HuH-7 (cell line): ENCODE results near the gene AURKAIP1.
"Not testable (repeated sequence)": the region's sequence is repeated elsewhere in the genome, so short reads cannot be mapped to it uniquely, and the experiment has no call there.

ENCODE experiments used
- DNase-seq: peaks from one replicate; pipeline ENCODE4 v3.0.0; 2011; ENCODE audit warnings: low spot score

AURKAIP1 gene

DNA sequence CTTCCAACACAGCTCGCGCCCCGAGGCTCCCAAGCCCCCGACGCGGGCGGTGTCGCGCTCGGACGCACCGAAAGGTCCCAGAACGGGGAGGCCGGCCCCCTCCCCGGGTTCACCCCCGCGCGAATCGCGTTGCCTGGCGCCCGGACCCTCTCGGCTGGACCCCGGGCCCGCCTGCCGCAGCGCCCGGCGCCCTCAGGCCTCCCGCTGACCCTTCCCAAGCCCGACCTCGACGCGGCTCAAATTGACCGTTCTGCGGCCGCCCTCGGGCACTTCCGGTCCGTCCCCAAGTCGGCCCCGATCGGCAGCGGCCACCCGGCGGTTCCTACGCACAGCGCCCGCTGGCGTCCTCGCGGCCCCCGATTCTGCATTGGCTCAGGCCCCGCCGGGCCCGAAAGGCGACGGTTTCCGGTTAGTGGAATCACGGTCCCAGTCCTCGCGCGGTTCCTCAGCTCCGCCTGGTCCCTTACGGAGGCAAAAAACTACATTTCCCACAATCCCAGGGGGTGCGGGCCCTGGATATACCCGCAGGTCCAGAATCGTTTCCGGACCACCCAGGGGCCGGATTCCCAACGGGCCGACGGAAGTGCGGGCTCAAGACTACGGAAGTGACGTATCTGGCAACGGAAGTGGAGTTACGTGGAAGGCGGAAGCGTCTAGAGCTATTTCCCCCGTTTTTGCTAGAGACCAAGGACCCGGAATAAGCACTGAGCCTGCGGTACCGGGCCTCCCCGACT, at the start of gene AURKAIP1:
Gene AURKAIP1 (minus strand): TSS at position 279 of the 734 bp plus-strand sequence. CDS start 451 bp downstream, outside the sequence.
- DNase-seq = peak; percentile 98

DNA sequence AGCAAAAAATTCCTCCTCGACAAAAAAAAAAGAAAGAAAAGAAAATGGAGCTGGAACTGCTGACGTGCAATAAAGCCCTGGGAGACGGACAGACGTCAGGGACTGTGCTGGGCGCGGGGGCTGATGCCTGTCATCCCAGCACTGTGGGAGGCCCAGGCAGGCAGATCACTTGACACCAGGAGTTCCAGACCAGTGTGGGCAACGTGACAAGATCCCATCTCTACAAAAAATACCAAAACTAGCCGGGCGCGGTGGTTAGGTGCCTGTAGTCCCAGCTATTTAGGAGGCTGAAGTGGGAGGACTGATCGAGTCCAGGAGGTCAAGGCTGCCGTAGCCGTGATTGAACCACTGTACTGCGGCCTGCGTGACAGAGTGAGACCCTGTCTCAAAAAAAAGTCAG, 49.7 kb upstream of the AURKAIP1 start:
- no peak for DNase-seq

DNA sequence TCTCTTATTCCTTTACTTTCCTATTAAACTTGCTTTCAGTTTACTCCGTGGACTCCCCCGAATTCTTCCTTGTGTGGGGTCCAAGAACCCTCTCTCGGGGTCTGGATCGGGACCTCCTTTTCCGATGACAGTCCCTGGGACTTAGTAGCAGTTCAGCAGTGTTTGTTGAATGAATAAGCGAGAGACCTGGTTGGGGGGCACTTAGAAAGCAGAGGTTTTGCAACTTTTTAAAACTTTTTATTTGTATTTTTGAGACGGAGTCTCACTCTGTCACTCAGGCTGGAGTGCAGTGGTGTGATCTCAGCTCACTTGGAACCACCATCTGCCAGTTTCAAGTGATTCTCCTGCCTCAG, 48.2 kb upstream of the AURKAIP1 start:
- no peak for DNase-seq

DNA sequence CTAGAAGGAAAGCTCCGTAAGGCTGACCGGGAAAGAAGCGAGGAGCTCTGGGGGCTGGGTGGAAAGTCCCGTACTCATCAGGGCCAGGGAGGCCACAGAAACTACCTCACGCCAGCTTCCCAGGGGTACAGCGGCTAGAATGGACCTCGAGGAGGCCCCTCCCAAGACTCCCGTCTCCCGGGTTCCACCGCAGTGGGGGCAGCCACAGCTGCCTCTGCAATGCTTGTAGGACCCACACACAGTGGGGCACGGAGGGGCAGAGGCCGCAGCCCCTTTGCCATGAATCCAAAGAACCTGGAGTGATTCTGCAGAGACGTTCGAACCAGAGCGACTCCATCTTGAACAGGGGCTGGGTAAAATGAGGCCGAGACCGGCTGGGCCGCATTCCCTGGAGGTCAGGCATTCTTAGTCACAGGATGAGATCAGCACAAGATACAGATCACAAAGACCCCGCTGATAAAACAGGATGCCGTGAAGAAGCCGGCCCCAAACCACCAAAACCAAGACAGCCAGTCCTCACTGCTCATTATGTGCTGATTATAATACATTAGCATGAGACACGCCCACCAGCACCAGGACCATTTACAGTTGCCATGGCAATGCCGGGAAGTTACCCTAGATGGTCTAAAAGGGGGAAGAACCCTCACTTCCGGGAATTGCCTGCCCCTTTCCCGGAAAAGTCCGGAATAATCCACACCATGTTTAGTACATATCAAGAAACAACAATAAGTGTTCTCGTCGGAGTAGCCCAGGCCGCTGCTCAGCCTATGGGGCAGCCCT, 47.6 kb upstream of the AURKAIP1 start:
- no peak for DNase-seq

DNA sequence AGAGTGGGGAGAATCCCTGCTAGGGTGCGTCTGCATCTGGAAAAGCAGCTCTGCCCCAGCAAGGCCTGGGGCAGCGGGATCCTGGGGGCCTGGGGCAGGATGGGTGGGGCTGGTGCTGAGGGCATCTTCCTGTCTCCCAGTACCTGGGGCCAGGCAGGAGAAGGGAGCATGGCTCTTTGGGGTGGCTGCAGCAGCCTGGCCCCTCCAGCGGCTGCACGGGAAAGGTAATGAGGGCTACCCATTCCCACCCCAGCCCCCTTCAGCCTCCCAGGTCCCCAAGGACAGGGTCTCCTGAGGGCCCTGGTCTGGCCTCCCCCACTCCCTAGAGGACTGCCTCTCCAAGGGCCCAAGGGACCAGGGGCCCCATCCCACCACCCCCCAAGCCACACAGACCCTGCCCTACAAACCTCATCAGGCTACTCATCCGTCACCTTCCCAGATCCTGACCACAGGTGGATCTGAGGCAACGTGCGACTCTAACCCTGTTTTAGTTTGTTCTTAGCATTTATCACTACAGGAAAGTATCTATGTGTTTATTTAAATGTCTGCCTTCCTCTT, 47.0 kb upstream of the AURKAIP1 start:
- DNase-seq = peak; percentile 12

DNA sequence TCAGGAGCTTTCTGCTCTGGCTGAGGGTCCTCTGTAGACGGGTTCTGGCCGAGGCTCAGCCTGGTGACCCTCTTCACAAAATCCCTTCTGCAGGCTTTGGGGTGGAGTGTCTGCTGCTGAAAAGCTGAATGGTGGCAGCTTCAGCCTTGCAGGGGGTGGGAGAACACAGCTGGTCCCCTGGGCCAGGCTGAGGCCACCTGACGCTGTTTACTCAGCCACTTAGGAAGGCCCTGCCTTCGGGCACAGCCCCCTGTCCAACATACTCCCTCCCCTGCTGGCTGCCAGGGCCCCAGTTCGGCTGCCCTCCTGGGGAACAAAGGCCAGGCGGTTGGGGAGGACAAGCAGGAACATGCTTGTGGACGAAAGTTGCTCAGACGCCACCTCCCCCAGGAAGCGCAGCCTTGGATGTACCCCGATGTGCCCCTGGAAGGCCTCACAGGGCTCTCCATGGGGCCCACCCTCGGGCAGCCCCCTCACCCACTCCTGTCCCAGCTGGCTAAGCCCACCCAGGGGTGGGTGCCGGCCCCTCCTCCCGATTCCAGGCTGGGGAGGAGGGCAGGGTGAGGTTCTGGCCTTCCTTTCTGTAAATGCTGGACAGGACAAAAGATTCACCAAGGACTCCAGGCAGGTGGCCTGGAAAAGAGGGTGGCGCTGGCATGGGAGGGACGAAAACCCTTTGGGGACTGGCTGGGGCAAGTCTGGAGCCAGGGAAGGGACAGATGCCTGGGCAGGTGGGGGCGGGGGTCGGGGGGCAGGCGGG, 46.3 kb upstream of the AURKAIP1 start, which contains the start of gene ANKRD65:
Gene ANKRD65 (minus strand): TSS at position 130 of the 760 bp plus-strand sequence. CDS start 271 bp downstream, outside the sequence.
- DNase-seq = peak; percentile 29

DNA sequence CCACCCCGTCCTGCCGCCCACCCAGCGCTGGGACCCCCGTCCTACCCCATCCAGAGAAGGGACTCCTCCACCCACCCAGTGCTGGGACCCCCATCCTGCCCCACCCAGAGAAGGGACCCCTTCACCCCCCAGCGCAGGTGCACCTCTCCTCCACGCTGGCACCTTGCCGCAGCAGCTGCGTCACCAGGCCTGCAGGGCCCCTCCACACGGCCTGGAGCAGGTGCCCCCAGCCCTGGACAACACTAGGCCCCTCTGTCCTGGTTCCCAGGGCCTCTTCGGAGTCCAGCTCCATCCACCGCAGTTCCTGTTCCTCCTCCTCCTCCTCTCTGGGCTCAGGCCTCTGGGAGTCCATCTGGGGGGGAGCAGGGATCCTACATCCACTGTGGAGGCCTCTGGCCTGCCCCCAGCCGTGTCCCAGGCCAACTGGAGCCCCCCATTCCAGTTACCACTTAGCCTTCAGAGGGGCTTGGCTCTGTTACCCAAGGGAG, 45.7 kb upstream of the AURKAIP1 start:
- DNase-seq = peak; percentile 17

DNA sequence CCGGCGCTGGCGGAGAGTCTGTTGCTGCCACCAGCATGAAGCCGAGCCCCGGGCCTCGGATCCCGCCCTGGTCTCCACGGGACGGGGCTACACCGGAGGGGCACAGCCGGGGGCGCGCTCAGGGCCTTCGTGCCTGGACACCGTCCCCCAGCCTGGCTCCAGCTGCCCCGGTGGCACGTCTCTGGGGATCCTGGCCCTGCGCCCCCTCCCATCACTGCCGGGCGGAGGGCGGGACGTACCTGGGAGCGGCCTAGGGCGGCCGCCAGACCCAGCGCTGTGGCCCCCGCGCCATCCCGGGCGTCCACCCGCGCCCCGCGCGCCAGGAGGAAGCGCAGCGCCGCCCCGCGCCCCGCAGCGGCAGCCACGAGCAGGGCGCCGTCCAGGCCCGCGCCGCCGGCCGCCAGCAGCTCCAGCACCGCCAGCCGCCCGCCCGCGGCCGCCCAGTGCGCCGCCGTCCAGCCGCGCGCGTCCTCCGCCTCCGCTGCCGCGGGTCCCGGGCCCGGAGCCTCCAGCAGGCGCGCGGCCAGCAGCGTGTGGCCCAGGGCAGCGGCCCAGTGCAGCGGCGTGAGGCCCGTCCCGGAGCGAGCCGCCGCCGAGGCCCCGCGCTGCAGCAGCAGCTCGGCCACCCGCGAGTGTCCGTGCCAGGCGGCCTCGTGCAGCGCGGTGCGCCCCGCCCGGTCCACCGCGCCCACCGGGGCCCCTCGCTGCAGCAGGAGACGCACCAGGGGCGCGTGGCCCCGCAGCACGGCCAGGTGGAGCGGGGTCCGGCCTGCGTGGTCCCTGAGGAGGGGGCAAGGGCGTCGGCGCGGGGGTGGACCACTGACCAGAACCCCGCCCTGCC, 45.0 kb upstream of the AURKAIP1 start:
- DNase-seq = peak; percentile 47

DNA sequence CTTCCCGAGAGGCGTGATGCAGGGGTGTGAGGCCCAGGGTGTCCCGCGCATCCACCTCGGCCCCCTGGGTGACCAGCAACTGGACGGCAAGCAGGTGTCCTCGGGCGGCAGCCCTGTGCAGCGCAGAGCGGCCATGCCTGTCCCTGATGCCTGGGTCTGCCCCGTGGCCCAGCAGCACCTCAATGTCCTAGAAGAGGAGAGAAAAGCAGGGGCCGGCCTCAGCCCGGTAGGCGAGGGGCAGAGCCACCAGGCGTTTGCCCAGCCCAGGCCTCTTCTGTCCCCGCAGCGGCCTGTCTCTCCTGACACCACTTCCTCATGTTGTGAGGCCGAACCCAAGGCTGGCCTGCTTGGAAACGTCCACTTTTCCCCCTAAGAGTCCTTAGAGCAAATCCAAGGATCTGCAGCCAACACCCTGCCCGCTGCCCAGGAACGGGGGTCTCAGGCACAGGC, 44.4 kb upstream of the AURKAIP1 start:
- no peak for DNase-seq

DNA sequence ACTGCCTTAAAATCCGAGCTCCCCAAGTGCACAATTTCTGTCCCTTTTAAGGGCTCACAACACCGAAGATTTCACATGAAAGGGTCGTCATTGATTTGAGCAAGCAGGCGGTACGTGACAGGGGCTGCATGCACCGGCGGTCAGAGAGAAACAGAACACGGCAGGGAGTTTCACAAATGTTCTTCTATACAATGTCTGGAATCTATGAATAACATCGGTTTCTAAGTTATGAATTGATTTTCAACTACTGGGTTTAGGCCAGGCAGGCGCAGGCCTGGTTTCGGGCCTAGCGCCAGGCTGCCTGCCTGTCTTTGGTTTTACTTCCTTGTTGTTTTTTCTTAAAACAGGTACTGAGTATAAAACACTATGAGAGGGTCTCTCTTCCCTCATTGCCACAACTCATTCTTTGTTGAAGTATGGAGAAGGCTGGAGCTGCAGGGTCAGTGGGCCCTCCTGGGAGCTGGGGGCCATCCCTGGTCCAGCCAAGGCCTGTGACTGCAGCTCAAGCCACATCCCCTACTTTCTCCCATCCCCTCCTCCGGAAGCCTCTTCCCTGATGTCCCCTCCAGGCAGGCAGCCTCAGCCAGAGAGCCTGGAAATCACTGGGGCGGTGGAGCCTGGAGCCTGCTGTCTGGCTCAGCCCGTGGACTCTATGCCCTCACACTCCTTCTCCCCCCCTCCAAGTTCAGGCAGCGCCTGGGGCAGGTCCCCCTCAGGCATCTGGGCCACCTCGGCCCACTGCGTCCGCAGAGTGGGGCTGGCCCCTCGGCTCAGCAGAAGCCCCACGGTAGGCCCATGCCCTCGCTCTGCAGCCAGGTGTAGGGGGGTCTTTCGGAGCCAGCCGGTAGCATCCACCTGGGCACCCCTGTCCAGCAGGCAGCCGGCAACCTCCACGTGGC, 43.7 kb upstream of the AURKAIP1 start:
- DNase-seq = no peak

DNA sequence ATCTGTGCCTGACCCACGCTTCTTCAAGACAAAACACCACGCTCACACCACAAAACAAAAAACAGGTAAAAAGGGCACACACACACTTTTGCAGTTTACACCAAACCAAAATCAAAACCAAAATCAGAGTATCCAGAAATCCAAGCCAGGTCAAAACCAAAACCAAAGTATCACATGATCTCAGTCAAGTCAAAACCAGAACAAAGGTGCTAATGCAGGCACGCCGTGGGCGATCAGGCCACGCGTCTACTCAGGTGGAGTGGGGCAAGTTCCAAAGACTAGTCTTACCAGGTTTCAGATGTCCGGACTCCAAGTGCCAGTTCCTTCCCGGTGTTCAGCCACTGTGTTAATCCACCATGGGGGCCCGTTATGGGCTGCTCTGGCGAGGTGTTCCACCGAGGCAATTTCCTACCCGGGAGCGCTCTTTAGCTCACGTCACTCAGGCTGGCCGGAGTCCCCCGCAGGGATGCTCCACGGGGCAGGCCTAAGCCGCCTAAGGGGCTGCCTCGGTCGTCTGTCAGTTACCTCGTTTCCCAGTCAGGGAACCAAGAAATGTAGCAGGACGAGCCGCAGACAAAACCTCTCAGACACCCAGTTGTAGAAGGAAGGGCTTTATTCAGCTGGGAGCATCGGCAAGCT, 42.9 kb upstream of the AURKAIP1 start:
- not testable (repeated sequence) for DNase-seq

DNA sequence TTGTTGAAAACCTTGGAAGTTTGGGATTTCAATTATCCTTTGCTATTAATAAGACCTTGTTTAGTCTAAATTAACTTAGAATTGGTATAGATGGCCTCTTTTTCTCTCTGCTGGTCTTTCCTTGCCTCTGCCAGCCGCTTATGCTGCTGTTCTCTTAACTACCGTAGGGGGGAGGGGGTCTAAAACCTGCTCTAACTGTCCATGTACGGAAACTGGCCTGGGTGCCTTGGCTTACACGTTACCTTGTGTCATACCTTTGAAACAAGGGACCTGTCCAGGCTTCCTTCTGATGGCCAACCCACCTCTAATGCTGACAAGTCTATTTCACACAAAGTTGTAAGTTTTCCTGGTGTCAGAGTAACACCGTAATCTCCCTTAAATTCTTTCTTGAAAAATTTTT, 42.4 kb upstream of the AURKAIP1 start:
- DNase-seq = peak; percentile 48

DNA sequence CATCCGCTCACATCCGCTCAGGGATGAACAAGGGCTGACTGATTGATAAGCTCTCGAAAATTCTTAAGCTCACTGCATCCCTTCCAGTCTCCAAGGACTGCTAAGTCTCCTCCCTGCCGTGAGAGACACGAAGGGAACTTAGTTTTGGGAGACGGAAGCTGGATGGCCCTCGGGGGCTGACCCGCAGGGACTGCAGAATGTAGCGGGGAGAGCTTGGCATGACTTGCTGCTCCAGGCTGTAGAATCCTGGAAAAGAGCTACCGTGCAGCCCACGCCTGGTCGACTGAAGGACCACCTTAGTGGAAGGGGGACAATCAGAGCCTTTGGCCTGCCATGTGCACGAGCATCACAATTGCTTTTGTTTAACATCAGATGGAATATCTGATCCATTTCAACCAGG, 40.7 kb upstream of the AURKAIP1 start:
- DNase-seq = no peak

DNA sequence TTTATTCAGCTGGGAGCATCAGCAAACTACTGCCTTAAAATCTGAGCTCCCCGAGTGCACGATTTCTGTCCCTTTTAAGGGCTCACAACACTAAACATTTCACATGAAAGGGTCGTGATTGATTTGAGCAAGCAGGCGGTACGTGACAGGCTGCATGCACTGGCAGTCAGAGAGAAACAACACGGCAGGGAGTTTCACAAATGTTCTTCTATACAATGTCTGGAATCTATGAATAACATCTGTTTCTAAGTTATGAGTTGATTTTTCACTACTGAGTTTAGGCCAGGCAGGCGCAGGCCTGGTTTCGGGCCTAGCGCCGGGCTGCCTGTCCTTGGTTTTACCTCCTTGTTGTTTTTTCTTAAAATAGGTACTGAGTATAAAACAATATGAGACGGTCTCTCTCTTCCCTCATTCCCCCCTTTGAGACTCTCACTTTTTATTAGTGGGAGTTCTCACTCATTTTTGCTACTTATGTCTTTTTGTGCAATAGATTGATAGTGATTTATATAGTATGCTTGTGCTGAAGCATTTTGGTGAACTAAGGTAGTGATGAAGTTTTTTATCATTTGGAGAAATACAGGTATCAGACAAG, 37.4 kb upstream of the AURKAIP1 start:
- not testable (repeated sequence) for DNase-seq

DNA sequence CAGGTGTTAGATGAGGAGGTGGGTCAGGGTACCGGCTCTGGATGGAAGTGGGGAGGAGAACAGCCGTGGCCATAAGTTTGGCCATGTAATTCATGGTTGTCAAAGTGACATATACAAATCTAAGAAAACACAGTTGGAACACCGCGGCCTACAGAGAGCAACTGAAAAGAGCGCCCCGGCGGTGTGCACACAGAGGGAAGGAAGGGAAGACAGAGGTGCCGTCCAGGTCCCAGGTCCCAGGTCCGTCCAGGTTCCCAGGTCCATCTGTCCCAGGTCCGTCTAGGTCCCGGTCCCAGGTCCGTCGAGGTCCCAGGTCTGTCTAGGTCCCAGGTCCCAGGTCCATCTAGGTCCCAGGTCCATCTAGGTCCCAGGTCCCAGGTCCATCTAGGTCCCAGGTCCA, 36.6 kb upstream of the AURKAIP1 start:
- DNase-seq = no peak

DNA sequence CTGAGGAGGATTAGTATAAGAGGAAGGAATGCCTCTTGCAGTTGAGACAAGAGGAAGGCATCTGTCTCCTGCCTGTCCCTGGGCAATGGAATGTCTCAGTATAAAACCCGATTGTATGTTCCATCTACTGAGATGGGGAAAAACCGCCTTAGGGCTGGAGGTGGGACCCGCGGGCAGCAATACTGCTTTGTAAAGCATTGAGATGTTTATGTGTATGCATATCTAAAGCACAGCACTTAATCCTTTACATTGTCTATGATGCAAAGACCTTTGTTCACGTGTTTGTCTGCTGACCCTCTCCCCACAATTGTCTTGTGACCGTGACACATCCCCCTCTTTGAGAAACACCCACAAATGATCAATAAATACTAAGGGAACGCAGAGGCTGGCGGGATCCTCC, 35.2 kb upstream of the AURKAIP1 start:
- not testable (repeated sequence) for DNase-seq

DNA sequence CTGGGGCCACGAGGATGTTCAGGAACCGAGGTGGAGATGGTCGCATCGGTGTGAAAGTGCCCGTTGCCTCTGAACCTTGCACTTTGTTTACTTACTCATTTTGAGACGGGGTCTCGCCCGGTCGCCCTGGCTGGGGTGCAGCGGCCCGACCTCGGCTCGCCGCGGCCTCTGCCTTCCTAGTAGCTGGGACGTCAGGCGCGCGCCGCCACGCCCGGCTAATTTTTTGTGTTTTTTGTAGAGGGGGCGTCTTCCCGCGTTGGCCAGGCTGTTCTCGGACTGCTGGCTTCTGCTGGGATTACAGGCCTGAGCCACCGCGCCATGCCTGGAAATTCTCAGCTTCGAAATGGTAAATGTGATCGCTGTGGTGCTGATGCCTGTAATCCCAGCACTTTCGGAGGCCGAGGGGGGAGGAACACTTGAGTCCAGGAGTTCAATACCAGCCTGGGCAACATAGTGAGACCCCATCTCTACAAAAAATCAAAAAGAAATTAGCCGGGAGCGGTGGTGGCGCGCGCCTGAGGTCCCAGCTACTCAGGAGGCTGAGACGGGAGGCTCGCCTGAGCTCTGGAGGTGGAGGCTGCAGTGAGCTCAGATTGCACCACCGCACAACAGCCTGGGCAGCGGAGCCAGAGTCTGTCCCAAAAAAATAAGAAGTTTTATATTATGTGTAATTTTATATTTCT, 32.8 kb upstream of the AURKAIP1 start:
- no peak for DNase-seq

DNA sequence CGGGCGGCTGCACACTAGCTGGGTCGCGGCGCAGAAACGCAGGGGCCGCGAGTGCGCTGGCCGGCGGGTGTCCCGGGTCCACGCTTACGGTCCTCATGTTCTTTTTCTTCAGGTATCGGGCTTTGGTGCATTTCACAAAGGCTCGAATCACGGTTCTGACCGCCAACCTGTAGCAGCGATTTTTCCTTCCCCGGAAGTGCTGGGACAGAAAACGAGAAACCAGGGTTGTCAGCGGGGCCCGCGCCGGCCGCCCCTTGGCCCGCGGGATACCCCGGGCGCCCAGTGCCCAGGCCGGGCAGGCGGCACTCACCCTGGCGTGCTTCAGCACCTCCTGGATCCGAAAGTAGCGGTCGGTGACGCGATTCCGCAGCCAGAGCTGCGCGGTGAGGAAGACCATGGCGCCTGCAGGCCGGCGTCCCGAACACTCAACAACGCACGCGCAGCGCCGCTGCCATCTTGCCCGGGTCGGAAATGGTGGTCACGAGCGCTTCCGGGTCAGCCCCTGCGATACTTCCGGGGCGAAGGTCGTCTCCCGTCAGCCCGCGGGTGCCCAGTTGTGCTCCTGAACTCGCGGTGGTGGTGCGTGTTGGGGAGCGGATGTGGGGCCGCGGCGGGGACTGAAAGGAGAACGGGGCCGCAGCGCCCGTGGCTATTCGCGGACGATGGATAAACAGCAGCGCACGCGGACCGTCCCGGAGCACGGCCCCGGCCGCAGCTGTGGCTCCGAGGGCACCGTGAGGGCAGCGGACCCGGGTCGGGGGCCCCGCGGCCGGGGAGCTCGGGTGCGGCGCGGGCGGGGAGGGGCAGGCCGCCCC, 32.0 kb upstream of the AURKAIP1 start, which contains the start of gene MRPL20:
Gene MRPL20 (minus strand): TSS at position 473 of the 815 bp plus-strand sequence. CDS start 76 bp downstream, at position 397.
- peak; percentile 98 for DNase-seq
